Right ventricle myocardium superior (tissue), 1 donor: ENCODE data around the gene MYO3B. TPM values are rescaled to one million over a fixed set of nuclear protein-coding genes. Genes with fewer than 3 reads are reported as not detected.
"Not testable (repeated sequence)": the region's sequence is repeated elsewhere in the genome, so short reads cannot be mapped to it uniquely, and the experiment has no call there.

Experiments
- ATAC-seq: fragments of 200-7000 bp; cut with Tn5 transposase; one replicate; pipeline ENCODE4 v1.9.1; 2020; ENCODE audit warnings: mild to moderate bottlenecking; ENCODE audit not compliant: poor library complexity
- DNase-seq: peaks from one replicate; pipeline ENCODE4 v3.0.0-alpha.2; 2020
- intact Hi-C: fragments of 100-400 bp; cut with DNase I; formaldehyde crosslinking; loops from one replicate; pipeline ENCODE4 v1.11.2; 2022
- total RNA-seq: library from RNA; stranded (reverse); fragmentation: NEBNext Ultra II Directional; extraction: Animal tissue kit (Norgen Biotek cat#: 25700); gene quantifications from one replicate; pipeline ENCODE4 v1.2.1, GENCODE V29; 2021
- donor health status: DM: no; HTN: yes; CAD: no; lungs with severe emphysema.

The MYO3B gene
- total RNA-seq, 1 donor from 2014 or later, result not detected

GRCh38 chr2:170341684-170342623 is 164.0 kb downstream of the MYO3B start:
- DNase-seq (no peak), ATAC-seq (no peak)
- intact Hi-C loops, result no loop called here

- DNase-seq (no peak), ATAC-seq (no peak)
- intact Hi-C loops, result no loop called here
Observed at GRCh38 chr2:170344663-170345346, 166.9 kb downstream of the MYO3B start.

GRCh38 chr2:170345607-170346006 is 167.7 kb downstream of the MYO3B start:
- DNase-seq (no peak), ATAC-seq (no peak)
- intact Hi-C loops, result no loop called here

GRCh38 chr2:170349269-170349668 is 171.3 kb downstream of the MYO3B start:
- DNase-seq, ATAC-seq, intact Hi-C loops: not testable (repeated sequence)

GRCh38 chr2:170350929-170351826 is 173.2 kb downstream of the MYO3B start:
- no peak for ATAC-seq
- intact Hi-C loops, result no loop called here

GRCh38 chr2:170353723-170354122 is 175.8 kb downstream of the MYO3B start:
- DNase-seq, result no peak
- intact Hi-C loops, result no loop called here
- ATAC-seq, result no peak

More at GRCh38 chr2:170350929-170351826, 173.2 kb downstream of the MYO3B start:
- no peak for DNase-seq

GRCh38 chr2:170354388-170354787 is 176.4 kb downstream of the MYO3B start:
- DNase-seq (no peak), ATAC-seq (no peak)
- intact Hi-C loops, result no loop called here

GRCh38 chr2:170354855-170355780 is 177.2 kb downstream of the MYO3B start:
- DNase-seq (no peak), ATAC-seq (no peak)
- intact Hi-C loops, result no loop called here

GRCh38 chr2:170359466-170359865 is 181.5 kb downstream of the MYO3B start:
- no peak for ATAC-seq
- intact Hi-C loops, result no loop called here
- DNase-seq, result no peak

- intact Hi-C loops, result no loop called here
- DNase-seq, result no peak
- ATAC-seq, result no peak
Observed at GRCh38 chr2:170360546-170361089, 182.7 kb downstream of the MYO3B start.

- intact Hi-C loops, result no loop called here
- no peak for DNase-seq
- peak; percentile 53 for ATAC-seq
Observed at GRCh38 chr2:170361090-170361936, 183.4 kb downstream of the MYO3B start.

- ATAC-seq, result no peak
- no peak for DNase-seq
- intact Hi-C loops, result no loop called here
Observed at GRCh38 chr2:170362313-170362870, 184.4 kb downstream of the MYO3B start.

- ATAC-seq, result no peak
- intact Hi-C loops, result no loop called here
Observed at GRCh38 chr2:170362871-170363631, 185.1 kb downstream of the MYO3B start.

GRCh38 chr2:170365003-170365402 is 187.1 kb downstream of the MYO3B start:
- ATAC-seq, result no peak
- intact Hi-C loops, result no loop called here
- DNase-seq, result no peak

More at GRCh38 chr2:170362871-170363631, 185.1 kb downstream of the MYO3B start:
- DNase-seq, result no peak

- intact Hi-C loops, result no loop called here
- no peak for ATAC-seq
- no peak for DNase-seq
Observed at GRCh38 chr2:170365686-170366085, 187.7 kb downstream of the MYO3B start.

- intact Hi-C loops, result no loop called here
- DNase-seq (no peak), ATAC-seq (no peak)
Observed at GRCh38 chr2:170368370-170368769, 190.4 kb downstream of the MYO3B start.
